T-helper 2 cell treated with Interferon-gamma antibody and Interleukin-4, amounts not matched to agents 5 μg/mL and 100 μg/mL, for 36 hours (primary cell): Measurements from ENCODE around the gene DLAT.
"Not testable (repeated sequence)": the region's sequence is repeated elsewhere in the genome, so short reads cannot be mapped to it uniquely, and the experiment has no call there.

Experiments
- DNase-seq: peaks from one replicate; pipeline ENCODE4 v3.0.0; 2021; ENCODE audit warnings: low spot score
- H3K27ac Mint-ChIP-seq: one replicate; pipeline ENCODE4 v1.8.0; 2021; ENCODE audit warnings: mild to moderate bottlenecking, mixed read lengths
- H3K27me3 Mint-ChIP-seq: one replicate; pipeline ENCODE4 v1.8.0; 2021; ENCODE audit warnings: low read depth, mixed read lengths
- H3K36me3 Mint-ChIP-seq: one replicate; pipeline ENCODE4 v1.8.0; 2021; ENCODE audit warnings: low read depth, mixed read lengths
- H3K4me1 Mint-ChIP-seq: one replicate; pipeline ENCODE4 v1.8.0; 2021; ENCODE audit warnings: low read depth, mixed read lengths
- H3K4me3 Mint-ChIP-seq: one replicate; pipeline ENCODE4 v1.8.0; 2022; ENCODE audit warnings: mild to moderate bottlenecking, moderate library complexity, mixed read lengths
- H3K9me3 Mint-ChIP-seq: one replicate; pipeline ENCODE4 v1.8.0; 2021; ENCODE audit warnings: mixed read lengths

The DLAT gene

GRCh38 chr11:112016765-112017376 lies 8.3 kb upstream of the DLAT start:
- Mint-ChIP-seq H3K27ac (no peak overlapping the region), H3K27me3 (no peaks in the 10 kb centered on the region), H3K9me3 (no peaks in the 10 kb centered on the region), H3K4me3 (no peak overlapping the region), H3K36me3 (peaks cover 7% of the 10 kb centered on the region), H3K4me1 (no peaks in the 10 kb centered on the region)
- no peak for DNase-seq

DNA sequence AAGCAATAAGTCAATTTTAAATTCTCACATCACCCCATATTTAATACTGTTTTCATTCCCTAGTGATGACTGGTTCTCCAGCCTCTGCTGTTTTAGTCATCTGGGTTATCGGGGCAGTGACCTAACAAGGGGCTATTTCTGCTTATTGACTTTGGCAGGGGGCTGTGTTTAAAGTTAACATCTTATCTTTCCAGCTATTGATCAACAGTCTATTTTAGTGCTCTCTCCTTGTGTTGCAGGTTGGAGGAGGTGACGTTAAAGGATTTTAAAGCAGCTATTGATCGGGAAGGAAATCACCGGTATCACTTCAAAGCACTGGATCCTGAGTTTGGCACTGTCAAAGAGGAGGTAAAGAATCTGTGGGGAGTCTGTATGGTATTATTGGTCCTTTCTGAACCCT lies 7.7 kb upstream of the DLAT start:
- Mint-ChIP-seq H3K36me3 (peaks cover 10% of the 10 kb centered on the region), H3K27me3 (no peaks in the 10 kb centered on the region), H3K9me3 (no peaks in the 10 kb centered on the region), H3K27ac (no peak overlapping the region), H3K4me1 (no peaks in the 10 kb centered on the region), H3K4me3 (no peak overlapping the region)
- no peak for DNase-seq

GRCh38 chr11:112019066-112019465 lies 6.1 kb upstream of the DLAT start:
- H3K27me3 Mint-ChIP-seq: no peaks in the 10 kb centered on the region
- no peak overlapping the region for H3K27ac Mint-ChIP-seq
- H3K4me3 Mint-ChIP-seq: no peak overlapping the region
- peaks cover 11% of the 10 kb centered on the region for H3K36me3 Mint-ChIP-seq
- peaks cover 7% of the 10 kb centered on the region for H3K4me1 Mint-ChIP-seq
- no peak for DNase-seq
- H3K9me3 Mint-ChIP-seq: no peaks in the 10 kb centered on the region

- H3K27ac Mint-ChIP-seq: peak overlapping the region; percentile 24
- peaks cover 12% of the 10 kb centered on the region for H3K36me3 Mint-ChIP-seq
- peaks cover 16% of the 10 kb centered on the region for H3K4me1 Mint-ChIP-seq
- H3K4me3 Mint-ChIP-seq: peak overlapping the region; percentile 60
- no peak for DNase-seq
- no peaks in the 10 kb centered on the region for H3K27me3 Mint-ChIP-seq
- no peaks in the 10 kb centered on the region for H3K9me3 Mint-ChIP-seq
Observed at GRCh38 chr11:112023104-112023503, 2.1 kb upstream of the DLAT start.

GRCh38 chr11:112024178-112024772 lies 933 bp upstream of the DLAT start:
- H3K36me3 Mint-ChIP-seq: peaks cover 18% of the 10 kb centered on the region
- no peak for DNase-seq
- no peaks in the 10 kb centered on the region for H3K27me3 Mint-ChIP-seq
- peak overlapping the region; percentile 99 for H3K4me3 Mint-ChIP-seq
- H3K9me3 Mint-ChIP-seq: no peaks in the 10 kb centered on the region
- H3K4me1 Mint-ChIP-seq: peaks cover 19% of the 10 kb centered on the region
- peak overlapping the region; percentile 100 for H3K27ac Mint-ChIP-seq

GRCh38 chr11:112025707-112026106 lies 499 bp downstream of the DLAT start:
- peak; percentile 7 for DNase-seq
- H3K36me3 Mint-ChIP-seq: peaks cover 26% of the 10 kb centered on the region
- no peaks in the 10 kb centered on the region for H3K27me3 Mint-ChIP-seq
- no peaks in the 10 kb centered on the region for H3K9me3 Mint-ChIP-seq
- peak overlapping the region; percentile 99 for H3K4me3 Mint-ChIP-seq
- peak overlapping the region; percentile 100 for H3K27ac Mint-ChIP-seq
- peaks cover 20% of the 10 kb centered on the region for H3K4me1 Mint-ChIP-seq

DNA sequence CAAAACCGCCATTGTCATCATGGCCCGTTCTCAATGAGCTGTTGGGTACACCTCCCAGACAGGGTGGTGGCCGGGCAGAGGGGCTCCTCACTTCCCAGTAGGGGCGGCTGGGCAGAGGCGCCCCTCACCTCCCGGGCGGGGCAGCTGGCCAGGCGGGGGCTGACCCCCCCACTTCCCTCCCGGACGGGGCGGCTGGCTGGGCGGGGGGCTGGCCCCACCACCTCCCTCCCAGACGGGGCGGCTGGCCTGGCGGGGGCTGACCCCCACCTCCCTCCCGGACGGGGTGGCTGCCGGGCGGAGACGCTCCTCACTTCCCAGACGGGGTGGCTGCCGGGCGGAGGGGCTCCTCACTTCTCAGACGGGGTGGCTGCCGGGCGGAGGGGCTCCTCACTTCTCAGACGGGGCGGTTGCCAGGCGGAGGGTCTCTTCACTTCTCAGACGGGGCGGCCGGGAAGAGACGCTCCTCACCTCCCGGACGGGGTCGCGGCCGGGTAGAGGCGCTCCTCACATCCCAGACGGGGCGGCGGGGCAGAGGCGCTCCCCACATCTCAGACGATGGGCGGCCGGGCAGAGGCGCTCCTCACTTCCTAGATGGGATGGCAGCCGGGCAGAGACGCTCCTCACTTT lies 1.7 kb downstream of the DLAT start:
- not testable (repeated sequence) for H3K4me3 Mint-ChIP-seq, DNase-seq, H3K27me3 Mint-ChIP-seq, H3K27ac Mint-ChIP-seq, H3K9me3 Mint-ChIP-seq
- peaks cover 30% of the 10 kb centered on the region for H3K36me3 Mint-ChIP-seq
- H3K4me1 Mint-ChIP-seq: peaks cover 20% of the 10 kb centered on the region

- Mint-ChIP-seq H3K4me1 (peaks cover 9% of the 10 kb centered on the region), H3K36me3 (peaks cover 38% of the 10 kb centered on the region), H3K27me3 (no peaks in the 10 kb centered on the region), H3K9me3 (no peaks in the 10 kb centered on the region), H3K27ac (no peak overlapping the region), H3K4me3 (no peak overlapping the region)
- no peak for DNase-seq
Observed at GRCh38 chr11:112029460-112029859, 4.3 kb downstream of the DLAT start.

DNA sequence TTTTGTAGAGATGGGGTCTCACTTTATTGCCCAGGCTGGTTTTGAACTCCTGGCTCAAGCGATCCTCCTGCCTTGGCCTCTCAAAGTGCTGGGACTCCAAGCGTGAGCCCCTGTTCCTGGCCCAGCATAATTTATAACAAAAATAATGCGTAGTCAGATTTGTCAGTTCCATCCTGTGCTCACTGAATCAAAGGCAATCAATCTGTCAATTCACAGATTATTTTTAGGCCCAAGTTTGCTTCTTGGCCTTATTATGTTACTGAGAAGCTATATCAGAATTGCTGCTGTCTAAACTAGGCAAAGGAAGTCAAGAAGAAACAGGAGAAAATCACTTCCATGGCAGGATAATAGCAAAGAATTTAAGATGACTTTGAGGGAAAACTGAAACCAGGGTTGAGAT lies 8.7 kb downstream of the DLAT start:
- Mint-ChIP-seq H3K27me3 (no peaks in the 10 kb centered on the region), H3K4me1 (peaks cover 4% of the 10 kb centered on the region), H3K36me3 (peaks cover 54% of the 10 kb centered on the region), H3K9me3 (no peaks in the 10 kb centered on the region), H3K4me3 (no peak overlapping the region), H3K27ac (no peak overlapping the region)
- no peak for DNase-seq

DNA sequence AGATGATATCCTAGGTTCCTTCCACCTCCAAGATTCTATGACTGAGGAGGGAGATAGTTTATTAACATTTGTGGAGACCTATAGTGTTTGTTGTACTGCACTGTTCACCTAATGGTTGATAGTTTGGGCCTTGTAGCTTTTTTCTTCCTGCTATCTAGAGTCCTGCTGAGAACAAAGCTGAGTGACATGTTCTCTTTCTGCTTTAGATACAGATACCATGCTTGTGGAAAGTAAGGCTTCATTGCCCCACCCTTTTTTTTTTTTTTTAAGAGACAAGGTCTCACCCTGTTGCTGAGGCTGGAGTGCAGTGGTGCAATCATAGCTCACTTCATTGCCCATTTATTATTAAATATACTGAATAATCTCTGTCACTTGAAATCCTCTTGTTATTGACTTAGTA lies 12.3 kb downstream of the DLAT start:
- Mint-ChIP-seq H3K9me3 (no peaks in the 10 kb centered on the region), H3K4me1 (peaks cover 11% of the 10 kb centered on the region), H3K27me3 (no peaks in the 10 kb centered on the region), H3K27ac (no peak overlapping the region), H3K36me3 (peaks cover 43% of the 10 kb centered on the region), H3K4me3 (no peak overlapping the region)
- DNase-seq: no peak

DNA sequence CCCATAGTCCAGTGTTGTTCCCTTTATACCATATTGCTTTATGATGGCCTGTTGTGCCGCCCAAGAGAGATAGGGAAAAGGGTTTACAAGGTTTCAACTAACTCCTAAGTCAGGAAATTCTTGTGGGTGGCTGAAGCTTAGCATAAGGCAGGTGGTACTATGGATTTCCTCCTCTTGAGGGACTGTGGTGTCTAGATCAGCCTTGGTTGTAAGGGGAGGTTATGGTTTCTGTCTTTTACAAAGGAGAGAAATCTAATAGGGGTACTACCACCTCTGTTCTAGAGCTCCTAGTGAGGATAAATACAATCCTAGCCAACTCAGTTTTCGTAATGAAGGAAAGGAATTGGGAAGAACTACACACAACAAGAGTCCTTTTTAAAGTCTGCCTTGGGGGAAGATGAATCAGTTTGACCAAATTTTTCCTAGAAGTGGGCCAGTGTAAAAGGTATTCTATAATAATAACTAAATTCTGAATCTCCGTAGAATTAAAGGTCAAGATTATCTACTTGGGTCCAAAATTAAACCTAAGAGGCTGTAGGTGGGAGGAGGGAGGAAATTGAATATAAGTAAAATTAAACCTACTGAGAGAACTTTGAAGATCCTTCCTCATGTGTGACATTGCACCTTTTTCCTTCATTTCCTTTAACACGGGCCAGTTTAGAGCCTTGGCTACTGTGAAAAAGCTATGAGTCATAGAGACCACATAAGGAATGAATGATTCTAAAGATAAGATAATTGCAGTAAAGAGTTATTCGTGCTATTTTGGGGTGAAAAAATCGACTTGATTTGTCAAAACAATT lies 17.2 kb downstream of the DLAT start:
- H3K27ac Mint-ChIP-seq: no peak overlapping the region
- H3K4me1 Mint-ChIP-seq: peaks cover 13% of the 10 kb centered on the region
- no peaks in the 10 kb centered on the region for H3K9me3 Mint-ChIP-seq
- H3K36me3 Mint-ChIP-seq: peaks cover 48% of the 10 kb centered on the region
- DNase-seq: no peak
- H3K27me3 Mint-ChIP-seq: no peaks in the 10 kb centered on the region
- no peak overlapping the region for H3K4me3 Mint-ChIP-seq

DNA sequence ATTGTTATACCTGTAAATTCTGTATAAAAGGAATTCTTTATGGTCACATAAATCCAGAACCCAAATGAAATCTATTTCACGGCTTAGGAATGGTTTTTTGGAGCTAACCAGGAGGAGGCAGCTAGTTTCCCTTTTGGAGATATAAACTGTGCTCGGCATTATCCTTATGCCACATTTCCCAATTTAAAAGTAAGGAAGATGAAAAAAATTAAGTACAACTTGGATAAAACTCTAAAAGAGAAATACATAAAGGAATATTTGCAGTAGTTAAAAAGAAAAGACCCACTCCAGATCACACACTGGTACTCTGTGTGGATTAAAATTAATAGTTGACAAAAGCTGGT lies 17.7 kb downstream of the DLAT start:
- Mint-ChIP-seq H3K36me3 (peaks cover 47% of the 10 kb centered on the region), H3K27ac (no peak overlapping the region), H3K9me3 (no peaks in the 10 kb centered on the region), H3K27me3 (no peaks in the 10 kb centered on the region), H3K4me3 (no peak overlapping the region), H3K4me1 (peaks cover 13% of the 10 kb centered on the region)
- no peak for DNase-seq

DNA sequence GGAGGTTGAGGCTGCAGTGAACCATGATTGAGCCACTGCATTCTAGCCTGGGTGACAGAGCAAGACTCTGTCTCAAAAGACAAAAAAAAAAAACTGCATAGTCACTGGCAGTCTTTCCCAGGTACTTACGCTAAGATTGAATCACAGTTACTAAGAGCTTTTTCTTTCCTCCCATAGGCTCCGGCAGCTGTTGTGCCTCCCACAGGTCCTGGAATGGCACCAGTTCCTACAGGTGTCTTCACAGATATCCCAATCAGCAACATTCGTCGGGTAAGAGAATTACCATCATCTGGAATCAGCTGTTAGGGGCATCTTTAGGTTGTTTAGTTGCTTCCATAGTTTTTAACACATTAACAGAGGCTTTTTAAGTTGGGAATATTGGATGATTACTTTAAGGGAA lies 19.8 kb downstream of the DLAT start:
- Mint-ChIP-seq H3K36me3 (peaks cover 55% of the 10 kb centered on the region), H3K27ac (no peak overlapping the region), H3K4me3 (no peak overlapping the region), H3K4me1 (peaks cover 17% of the 10 kb centered on the region), H3K9me3 (no peaks in the 10 kb centered on the region), H3K27me3 (no peaks in the 10 kb centered on the region)
- no peak for DNase-seq

DNA sequence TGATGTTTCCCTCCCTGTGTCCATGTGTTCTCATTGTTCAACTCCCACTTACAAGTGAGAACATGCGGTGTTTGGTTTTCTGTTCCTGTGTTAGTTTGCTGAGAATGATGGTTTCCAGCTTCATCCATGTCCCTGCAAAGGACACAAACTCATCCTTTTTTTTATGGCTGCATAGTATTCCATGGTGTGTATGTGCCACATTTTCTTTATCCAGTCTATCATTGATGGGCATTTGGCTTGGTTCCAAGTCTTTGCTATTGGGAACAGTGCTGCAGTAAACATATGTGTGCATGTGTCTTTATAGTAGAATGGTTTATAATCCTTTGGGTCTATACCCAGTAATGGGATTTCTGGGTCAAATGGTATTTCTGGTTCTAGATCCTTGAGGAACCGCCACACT lies 21.4 kb downstream of the DLAT start:
- Mint-ChIP-seq H3K36me3 (peaks cover 61% of the 10 kb centered on the region), H3K4me1 (peaks cover 18% of the 10 kb centered on the region)
- not testable (repeated sequence) for H3K9me3 Mint-ChIP-seq, H3K27me3 Mint-ChIP-seq, H3K27ac Mint-ChIP-seq, DNase-seq, H3K4me3 Mint-ChIP-seq
